Smooth muscle cell (in vitro differentiated cells): ENCODE measurements around the gene OR52D1. TPM values are rescaled to one million over a fixed set of nuclear protein-coding genes. Genes with fewer than 3 reads are reported as not detected.

Experiments used
- DNase-seq: peaks from one replicate; lab custom pipeline; 2025; ENCODE audit not compliant: unreplicated experiment; lab: John Stamatoyannopoulos, UW
- H2AFZ ChIP-seq: fragments of 200-600 bp; sonication (generic); 2 replicates; pipeline ENCODE4 v1.6.0; 2016; ENCODE audit warnings: antibody characterized with exemption, low read depth, mild to moderate bottlenecking
- H3F3A ChIP-seq: fragments of 200-600 bp; sonication (generic); 2 replicates; pipeline ENCODE4 v1.6.0; 2017; ENCODE audit warnings: antibody characterized with exemption, low read depth
- H3K27ac ChIP-seq: fragments of 200-600 bp; sonication (generic); 2 replicates; pipeline ENCODE4 v1.5.1; 2016; ENCODE audit warnings: low read depth, mild to moderate bottlenecking
- H3K27me3 ChIP-seq: fragments of 200-600 bp; sonication (generic); 2 replicates; pipeline ENCODE4 v1.6.1; 2016; ENCODE audit warnings: low read depth, mild to moderate bottlenecking
- H3K36me3 ChIP-seq: fragments of 200-600 bp; sonication (generic); 2 replicates; pipeline ENCODE4 v1.5.1; 2016; ENCODE audit warnings: low read depth
- H3K4me1 ChIP-seq: fragments of 200-600 bp; sonication (generic); 2 replicates; pipeline ENCODE4 v1.5.1; 2016; ENCODE audit warnings: low read depth
- H3K4me2 ChIP-seq: fragments of 200-600 bp; sonication (generic); 2 replicates; pipeline ENCODE4 v1.6.0; 2016; ENCODE audit warnings: mild to moderate bottlenecking
- H3K4me3 ChIP-seq: fragments of 200-600 bp; sonication (generic); 2 replicates; pipeline ENCODE4 v1.5.1; 2016; ENCODE audit warnings: mild to moderate bottlenecking
- H3K79me2 ChIP-seq: fragments of 200-600 bp; sonication (generic); 2 replicates; pipeline ENCODE4 v1.6.0; 2016; ENCODE audit warnings: low read depth, mild to moderate bottlenecking
- H3K9ac ChIP-seq: fragments of 200-600 bp; sonication (generic); 2 replicates; pipeline ENCODE4 v1.6.0; 2016; ENCODE audit warnings: low read depth
- H3K9me3 ChIP-seq: fragments of 200-600 bp; sonication (generic); replicated peaks from 2 replicates; pipeline ENCODE4 v1.5.1; 2016; ENCODE audit warnings: low read depth
- H4K20me1 ChIP-seq: fragments of 200-600 bp; sonication (generic); 2 replicates; pipeline ENCODE4 v1.6.0; 2016; ENCODE audit warnings: low read depth
- CTCF ChIP-seq: fragments of 200-600 bp; sonication (generic); IDR thresholded peaks from 2 replicates; pipeline ENCODE4 v1.5.1; 2017; ENCODE audit warnings: borderline replicate concordance, mild to moderate bottlenecking, antibody characterized with exemption; ENCODE audit not compliant: insufficient read depth, poor library complexity, severe bottlenecking
- polyA plus RNA-seq: library from polyadenylated mRNA; unstranded; fragments of >200 nt; fragmentation: Nextera tagmentation; extraction: Ambion mirVana; gene quantifications from 2 replicates; pipeline ENCODE4 v1.2.1, GENCODE V29; 2016
- total RNA-seq: library from RNA; depleted of rRNA; stranded (reverse); fragments of >200 nt; gene quantifications from 2 replicates; pipeline ENCODE4 v1.2.3, GENCODE V29; 2014

OR52D1 gene
- total and polyA plus RNA-seq, 2 experiments from 2014 or later, result not detected

- Histone ChIP-seq H3K79me2 (no peaks in the 10 kb centered on the region), H3F3A (no peaks in the 10 kb centered on the region), H2AFZ (no peak overlapping the region), H4K20me1 (no peaks in the 10 kb centered on the region), H3K4me1 (no peaks in the 10 kb centered on the region), H3K9me3 (no peaks in the 10 kb centered on the region), H3K27me3 (no peaks in the 10 kb centered on the region), H3K4me3 (no peak overlapping the region), H3K27ac (no peak overlapping the region), H3K36me3 (no peaks in the 10 kb centered on the region), H3K9ac (no peak overlapping the region), H3K4me2 (no peak overlapping the region)
- TF ChIP-seq CTCF, result no peak
- DNase-seq, result no peak
Observed at GRCh38 chr11:5536482-5536881, 48.0 kb downstream of the OR52D1 start.

Other genes with a start within 250 kb of the OR52D1 start
- gene HBG1, start 238.8 kb upstream of the OR52D1 start, total RNA-seq, result not detected in 2 replicates
- gene HBG1, start 238.8 kb upstream of the OR52D1 start, polyA plus RNA-seq, result not detected in 2 replicates
- gene HBG2, start 233.9 kb upstream of the OR52D1 start, total RNA-seq, result 0.49 TPM in 1 of 2 replicates, not detected in the other
- not detected in 2 replicates for gene HBG2, start 233.9 kb upstream of the OR52D1 start, polyA plus RNA-seq
- gene HBE1, start 218.7 kb upstream of the OR52D1 start, total RNA-seq, result not detected in 2 replicates
- 0.73 TPM in 1 of 2 replicates, not detected in the other for gene HBE1, start 218.7 kb upstream of the OR52D1 start, polyA plus RNA-seq
- not detected in 2 replicates for gene OR51B4, start 186.7 kb upstream of the OR52D1 start, total RNA-seq
- gene OR51B4, start 186.7 kb upstream of the OR52D1 start, polyA plus RNA-seq, result not detected in 2 replicates
- not detected in 2 replicates for gene OR51B2, start 164.4 kb upstream of the OR52D1 start, total RNA-seq
- not detected in 2 replicates for gene OR51B2, start 164.4 kb upstream of the OR52D1 start, polyA plus RNA-seq
- 0.09 and 0.54 TPM in 2 replicates for gene OR51B5, start 145.2 kb upstream of the OR52D1 start, total RNA-seq
- not detected in 2 replicates for gene OR51B5, start 145.2 kb upstream of the OR52D1 start, polyA plus RNA-seq
- not detected in 2 replicates for gene OR51B6, start 137.2 kb upstream of the OR52D1 start, total RNA-seq
- gene OR51B6, start 137.2 kb upstream of the OR52D1 start, polyA plus RNA-seq, result not detected in 2 replicates
- gene OR51M1, start 104.9 kb upstream of the OR52D1 start, total RNA-seq, result not detected in 2 replicates
- not detected in 2 replicates for gene OR51M1, start 104.9 kb upstream of the OR52D1 start, polyA plus RNA-seq
- gene OR51Q1, start 66.6 kb upstream of the OR52D1 start, total RNA-seq, result not detected in 2 replicates
- gene OR51Q1, start 66.6 kb upstream of the OR52D1 start, polyA plus RNA-seq, result not detected in 2 replicates
- not detected in 2 replicates for gene OR51I1, start 47.2 kb upstream of the OR52D1 start, total RNA-seq
- not detected in 2 replicates for gene OR51I1, start 47.2 kb upstream of the OR52D1 start, polyA plus RNA-seq
- gene OR51I2, start 39.4 kb upstream of the OR52D1 start, total RNA-seq, result not detected in 2 replicates
- gene OR51I2, start 39.4 kb upstream of the OR52D1 start, polyA plus RNA-seq, result not detected in 2 replicates
- 0.13 and 0.27 TPM in 2 replicates for gene UBQLN3, start 21.3 kb downstream of the OR52D1 start, total RNA-seq
- 0.45 TPM in 1 of 2 replicates, not detected in the other for gene UBQLN3, start 21.3 kb downstream of the OR52D1 start, polyA plus RNA-seq
- gene UBQLNL, start 28.0 kb downstream of the OR52D1 start, total RNA-seq, result 0.31 and 0.58 TPM in 2 replicates
- gene UBQLNL, start 28.0 kb downstream of the OR52D1 start, polyA plus RNA-seq, result 0.14 TPM in 1 of 2 replicates, not detected in the other
- gene OR52H1, start 59.9 kb downstream of the OR52D1 start, total RNA-seq, result not detected in 2 replicates
- gene OR52H1, start 59.9 kb downstream of the OR52D1 start, polyA plus RNA-seq, result not detected in 2 replicates
- gene OR52B6, start 92.2 kb downstream of the OR52D1 start, total RNA-seq, result not detected in 2 replicates
- gene OR52B6, start 92.2 kb downstream of the OR52D1 start, polyA plus RNA-seq, result not detected in 2 replicates
- 5.6 and 10.0 TPM in 2 replicates for gene TRIM6, start 108.0 kb downstream of the OR52D1 start, total RNA-seq
- gene TRIM6, start 108.0 kb downstream of the OR52D1 start, polyA plus RNA-seq, result 3.7 and 11.7 TPM in 2 replicates
- 6.7 and 7.5 TPM in 2 replicates for gene TRIM34, start 136.3 kb downstream of the OR52D1 start, total RNA-seq
- 4.1 and 6.3 TPM in 2 replicates for gene TRIM34, start 136.3 kb downstream of the OR52D1 start, polyA plus RNA-seq
- gene TRIM5, start 196.4 kb downstream of the OR52D1 start, total RNA-seq, result 22.2 and 27.6 TPM in 2 replicates
- gene TRIM5, start 196.4 kb downstream of the OR52D1 start, polyA plus RNA-seq, result 16.4 and 18.0 TPM in 2 replicates
- gene TRIM22, start 201.1 kb downstream of the OR52D1 start, total RNA-seq, result 34.4 and 41.1 TPM in 2 replicates
- gene TRIM22, start 201.1 kb downstream of the OR52D1 start, polyA plus RNA-seq, result 26.1 and 33.4 TPM in 2 replicates
- not detected in 2 replicates for gene OR56B1, start 247.8 kb downstream of the OR52D1 start, total RNA-seq
- not detected in 2 replicates for gene OR56B1, start 247.8 kb downstream of the OR52D1 start, polyA plus RNA-seq